Right lobe of liver (tissue), 6 donors: ENCODE measurements around the gene PKD2. TPM values are rescaled to one million over a fixed set of nuclear protein-coding genes. Genes with fewer than 3 reads are reported as not detected.

ENCODE experiments used
- ATAC-seq, 4 donors: fragments of 200-7000 bp; cut with Tn5 transposase; one replicate each; pipeline ENCODE4 v1.9.1; 2020; ENCODE audit warnings: mild to moderate bottlenecking in 4 of 4, moderate library complexity in 4 of 4
- DNase-seq, 3 donors: peaks; one replicate each; pipeline ENCODE4 v3.0.0-alpha.2; 2020
- H3K27ac ChIP-seq, 3 donors: fragments of 200-600 bp; one replicate each; pipeline ENCODE4 v1.8.0; 2022
- H3K27me3 ChIP-seq, 2 donors: fragments of 200-600 bp; one replicate each; pipeline ENCODE4 v1.8.0; 2022
- H3K36me3 ChIP-seq, 4 donors: fragments of 200-600 bp; sonication (generic) in 1 of 4; one replicate each; pipeline versions ENCODE4 v1.5.1 to v1.8.0; 2017 to 2022; ENCODE audit warnings: control low read depth in 1 of 4
- H3K4me1 ChIP-seq, 4 donors: fragments of 200-600 bp; sonication (generic) in 1 of 4; one replicate each; pipeline versions ENCODE4 v1.5.1 to v1.8.0; 2017 to 2022; ENCODE audit warnings: control low read depth in 1 of 4
- H3K4me3 ChIP-seq, 3 donors: fragments of 200-600 bp; one replicate each; pipeline ENCODE4 v1.8.0; 2022
- H3K9me3 ChIP-seq, 4 donors: fragments of 200-600 bp; sonication (generic) in 1 of 4; one replicate each; pipeline versions ENCODE4 v1.5.1 to v1.8.0; 2017 to 2022; ENCODE audit warnings: control low read depth in 1 of 4
- POLR2A ChIP-seq: fragments of 450-650 bp; IDR thresholded peaks from one replicate; pipeline ENCODE4 v1.6.1; 2017; ENCODE audit warnings: antibody characterized with exemption, mild to moderate bottlenecking
- WGBS: methylation state at CpG from one replicate; pipeline ENCODE4 v1.1.6; 2018; ENCODE audit warnings: low coverage, low lambda C conversion rate; ENCODE audit not compliant: insufficient coverage; ENCODE audit errors: missing lambda C conversion rate; 5-methylcytosine and 5-hydroxymethylcytosine counted together
- intact Hi-C, 2 donors: fragments of 100-400 bp; cut with DNase I; formaldehyde crosslinking; loops; one replicate each; pipeline versions ENCODE4 v1.11.2 to v1.14.1; 2022
- total RNA-seq, 6 experiments: library from RNA; depleted of rRNA in 2 of 6; stranded (reverse); fragments of >200 nt in 2 of 6; fragmentation: NEBNext Ultra II Directional in 3 of 6; extraction: Animal tissue kit (Norgen Biotek cat#: 25700) in 3 of 6; gene quantifications; one replicate each; pipeline versions ENCODE4 v1.1.0 to v1.2.4, GENCODE V29; 2016 to 2023
- TF ChIP-seq, protein P1 (sequence below), 4 donors: fragments of 200-600 bp in 3 of 4; fragments of 450-650 bp in 1 of 4; IDR thresholded peaks; one replicate each; pipeline versions ENCODE4 v1.5.1 to v1.8.0; 2016 to 2022; ENCODE audit warnings: antibody characterized with exemption in 4 of 4, mild to moderate bottlenecking in 2 of 4
- donor health status: DM: no; HTN: yes; CAD: no.
- donor health status: DM: no; HTN: no; CAD: no.
- donor health status: DM: no; HTN: no; CAD: no.
- donor health status: DM: no; HTN: yes; CAD: no.
- donor health status: DM: no; HTN: yes; CAD: no.

Gene PKD2
- total RNA-seq, 6 experiments from 2014 or later = 5.5 to 9.0 (median 6.7) TPM

DNA sequence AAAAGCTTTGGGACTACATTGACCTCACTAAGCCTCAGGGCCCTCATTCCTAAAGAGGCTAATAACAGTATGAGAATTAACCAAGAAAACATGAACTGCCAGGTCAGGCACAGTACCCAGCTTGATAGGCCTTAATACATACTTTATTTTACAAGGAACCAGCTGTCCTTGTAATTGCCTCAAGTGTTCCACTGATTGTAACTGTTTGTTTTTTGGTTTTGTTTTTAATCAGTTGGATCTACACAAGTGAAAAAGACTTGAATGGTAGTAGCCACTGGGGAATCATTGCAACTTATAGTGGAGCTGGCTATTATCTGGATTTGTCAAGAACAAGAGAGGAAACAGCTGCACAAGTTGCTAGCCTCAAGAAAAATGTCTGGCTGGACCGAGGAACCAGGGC is 35.6 kb downstream of the PKD2 start:
- Histone ChIP-seq H3K27me3 (no peaks in the 10 kb centered on the region), H3K36me3 (peaks cover 0 to 29% (median 3%) of the 10 kb centered on the region in 4 donors), H3K4me3 (no peak overlapping the region), H3K9me3 (no peaks in the 10 kb centered on the region), H3K27ac (no peak overlapping the region), H3K4me1 (no peaks in the 10 kb centered on the region)
- DNase-seq (no peak), ATAC-seq (no peak)
- 83% methylated on average over 1 of the region's 1 CpG for WGBS
- intact Hi-C loops = no loop called here
- TF ChIP-seq, protein P1, sequence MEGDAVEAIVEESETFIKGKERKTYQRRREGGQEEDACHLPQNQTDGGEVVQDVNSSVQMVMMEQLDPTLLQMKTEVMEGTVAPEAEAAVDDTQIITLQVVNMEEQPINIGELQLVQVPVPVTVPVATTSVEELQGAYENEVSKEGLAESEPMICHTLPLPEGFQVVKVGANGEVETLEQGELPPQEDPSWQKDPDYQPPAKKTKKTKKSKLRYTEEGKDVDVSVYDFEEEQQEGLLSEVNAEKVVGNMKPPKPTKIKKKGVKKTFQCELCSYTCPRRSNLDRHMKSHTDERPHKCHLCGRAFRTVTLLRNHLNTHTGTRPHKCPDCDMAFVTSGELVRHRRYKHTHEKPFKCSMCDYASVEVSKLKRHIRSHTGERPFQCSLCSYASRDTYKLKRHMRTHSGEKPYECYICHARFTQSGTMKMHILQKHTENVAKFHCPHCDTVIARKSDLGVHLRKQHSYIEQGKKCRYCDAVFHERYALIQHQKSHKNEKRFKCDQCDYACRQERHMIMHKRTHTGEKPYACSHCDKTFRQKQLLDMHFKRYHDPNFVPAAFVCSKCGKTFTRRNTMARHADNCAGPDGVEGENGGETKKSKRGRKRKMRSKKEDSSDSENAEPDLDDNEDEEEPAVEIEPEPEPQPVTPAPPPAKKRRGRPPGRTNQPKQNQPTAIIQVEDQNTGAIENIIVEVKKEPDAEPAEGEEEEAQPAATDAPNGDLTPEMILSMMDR (IDR thresholded peaks at IDR 0.05) = no peak
- no peak for TF ChIP-seq POLR2A

- Histone ChIP-seq H3K36me3 (peaks cover 0 to 21% (median 3%) of the 10 kb centered on the region in 4 donors), H3K27me3 (no peaks in the 10 kb centered on the region), H3K4me1 (no peaks in the 10 kb centered on the region), H3K9me3 (no peaks in the 10 kb centered on the region), H3K4me3 (no peak overlapping the region), H3K27ac (no peak overlapping the region)
- 89% methylated on average over 6 of the region's 8 CpGs for WGBS
- ATAC-seq (no peak), DNase-seq (no peak)
- intact Hi-C loops = no loop called here
- TF ChIP-seq, protein P1 (IDR thresholded peaks at IDR 0.05) = no peak
- TF ChIP-seq POLR2A = no peak
Observed at GRCh38 chr4:88043586-88044340, 36.3 kb downstream of the PKD2 start.

- Histone ChIP-seq H3K27ac (no peak overlapping the region), H3K4me1 (no peaks in the 10 kb centered on the region), H3K27me3 (no peaks in the 10 kb centered on the region), H3K36me3 (peaks cover 0 to 11% (median 2%) of the 10 kb centered on the region in 4 donors), H3K9me3 (no peaks in the 10 kb centered on the region), H3K4me3 (no peak overlapping the region)
- intact Hi-C loops = no loop called here
- no peak for TF ChIP-seq POLR2A
- TF ChIP-seq, protein P1 (IDR thresholded peaks at IDR 0.05) = no peak
- DNase-seq (no peak), ATAC-seq (no peak)
Observed at GRCh38 chr4:88045021-88045420, 37.6 kb downstream of the PKD2 start.

DNA sequence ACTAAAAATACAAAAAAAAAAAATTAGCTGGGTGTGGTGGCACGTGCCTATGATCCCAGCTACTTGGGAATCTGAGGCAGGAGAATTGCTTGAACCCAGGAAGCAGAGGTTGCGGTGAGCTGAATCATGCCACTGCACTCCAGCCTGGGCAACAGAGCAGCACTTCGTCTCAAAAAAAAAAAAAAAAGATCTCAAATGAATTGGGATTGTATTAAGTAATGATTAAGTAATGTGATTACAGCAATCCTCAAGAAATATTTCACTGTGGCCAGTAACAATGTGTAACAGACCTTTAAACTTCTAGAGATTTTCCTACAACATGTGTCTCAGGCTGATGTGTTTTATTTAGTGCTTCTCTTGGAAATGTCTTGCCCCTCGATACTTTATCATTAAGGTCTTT is 46.8 kb downstream of the PKD2 start:
- Histone ChIP-seq H3K4me3 (no peak overlapping the region), H3K27me3 (no peaks in the 10 kb centered on the region), H3K27ac (no peak overlapping the region), H3K4me1 (peaks cover 0 to 15% (median 0%) of the 10 kb centered on the region in 4 donors), H3K9me3 (no peaks in the 10 kb centered on the region), H3K36me3 (no peaks in the 10 kb centered on the region)
- DNase-seq (no peak), ATAC-seq (no peak)
- 58% methylated on average over 4 of the region's 4 CpGs for WGBS
- intact Hi-C loops = loop anchor here in 1 of 2 donors (10.0 kb wide), 1 partner anchor 161 kb away; no protein-coding TSS in a partner anchor
- TF ChIP-seq POLR2A = no peak
- TF ChIP-seq, protein P1 (IDR thresholded peaks at IDR 0.05) = no peak
